ENCODE measurements around the gene PXN.

GRCh38 chr12:120292661-120293531, 27.4 kb upstream of the PXN start, which contains the start of gene RNU4-1:
- no peak for TF ChIP-seq GATA3 (IDR thresholded peaks at IDR 0.05; ENCODE audit: low read depth, low read length)
- no peak for TF ChIP-seq GATA2 (IDR thresholded peaks at IDR 0.05; ENCODE audit: low read depth, low read length)

Data from SH-SY5Y (cell line).